ENCODE data around the gene PCK2.

Gene PCK2

GRCh38 chr14:24081739-24082211 is 12.3 kb upstream of the PCK2 start:
- no peak; the same call in 2 of the 3 replicates for ATAC-seq

GRCh38 chr14:24082411-24083080 is 11.6 kb upstream of the PCK2 start:
- no peak for ATAC-seq
- TF ChIP-seq GLIS3 (CRISPR knock-in tag; IDR thresholded peaks at IDR 0.05) (no peak), CSDC2 (CRISPR knock-in tag; IDR thresholded peaks at IDR 0.05) (no peak), PATZ1 (CRISPR knock-in tag; IDR thresholded peaks at IDR 0.05; ENCODE audit: borderline replicate concordance) (no peak), ZFP3 (CRISPR knock-in tag; IDR thresholded peaks at IDR 0.05) (no peak), POU6F1 (CRISPR knock-in tag; IDR thresholded peaks at IDR 0.05; ENCODE audit: borderline replicate concordance, low read depth) (no peak)

More at GRCh38 chr14:24081739-24082211, 12.3 kb upstream of the PCK2 start:
- no peak for TF ChIP-seq CSDC2 (CRISPR knock-in tag; IDR thresholded peaks at IDR 0.05)
- TF ChIP-seq SNAI2 (CRISPR knock-in tag; IDR thresholded peaks at IDR 0.05): no peak
- no peak for TF ChIP-seq ARNTL (CRISPR knock-in tag; IDR thresholded peaks at IDR 0.05; ENCODE audit: borderline replicate concordance, low read depth)
- no peak for TF ChIP-seq ZNF565 (CRISPR knock-in tag; conservative IDR thresholded peaks at IDR 0.05; ENCODE audit: low read depth)
- TF ChIP-seq OSR1 (CRISPR knock-in tag; IDR thresholded peaks at IDR 0.05): no peak
- no peak for TF ChIP-seq ZNF70 (CRISPR knock-in tag; IDR thresholded peaks at IDR 0.05)
- no peak for TF ChIP-seq ISL1 (CRISPR knock-in tag; IDR thresholded peaks at IDR 0.05)
- TF ChIP-seq ESRRG (CRISPR knock-in tag; IDR thresholded peaks at IDR 0.05): no peak
- TF ChIP-seq GLIS3 (CRISPR knock-in tag; IDR thresholded peaks at IDR 0.05): no peak
- TF ChIP-seq ZFP30 (CRISPR knock-in tag; IDR thresholded peaks at IDR 0.05): no peak
- TF ChIP-seq BACH2 (CRISPR knock-in tag; IDR thresholded peaks at IDR 0.05; ENCODE audit: borderline replicate concordance): no peak
- TF ChIP-seq CSRNP3 (CRISPR knock-in tag; IDR thresholded peaks at IDR 0.05): no peak
- TF ChIP-seq CREB5 (CRISPR knock-in tag; IDR thresholded peaks at IDR 0.05; ENCODE audit: low read depth): no peak
- TF ChIP-seq POU6F1 (CRISPR knock-in tag; IDR thresholded peaks at IDR 0.05; ENCODE audit: borderline replicate concordance, low read depth): no peak
- TF ChIP-seq ZNF8 (CRISPR knock-in tag; IDR thresholded peaks at IDR 0.05): no peak
- no peak for TF ChIP-seq TSHZ2 (CRISPR knock-in tag; IDR thresholded peaks at IDR 0.05)

- no peak for ATAC-seq
- TF ChIP-seq RARB (CRISPR knock-in tag; IDR thresholded peaks at IDR 0.05) (no peak), ARNTL (CRISPR knock-in tag; IDR thresholded peaks at IDR 0.05; ENCODE audit: borderline replicate concordance, low read depth) (no peak), TCF4 (CRISPR knock-in tag; IDR thresholded peaks at IDR 0.05; ENCODE audit: borderline replicate concordance) (no peak), ZNF8 (CRISPR knock-in tag; IDR thresholded peaks at IDR 0.05) (no peak), ZFP30 (CRISPR knock-in tag; IDR thresholded peaks at IDR 0.05) (no peak), CREB5 (CRISPR knock-in tag; IDR thresholded peaks at IDR 0.05; ENCODE audit: low read depth) (no peak), CSRNP3 (CRISPR knock-in tag; IDR thresholded peaks at IDR 0.05) (no peak), ZC3H10 (CRISPR knock-in tag; IDR thresholded peaks at IDR 0.05) (no peak), POU6F1 (CRISPR knock-in tag; IDR thresholded peaks at IDR 0.05; ENCODE audit: borderline replicate concordance, low read depth) (no peak), ZNF70 (CRISPR knock-in tag; IDR thresholded peaks at IDR 0.05) (no peak)
Measured at GRCh38 chr14:24083462-24083861, 10.6 kb upstream of the PCK2 start.

Measured in SK-N-SH treated with all-trans-retinoic acid at 6 μM for 48 hours (cell line).